MCF 10A (cell line): ENCODE data around the gene KIRREL3. TPM values are rescaled to one million over a fixed set of nuclear protein-coding genes. Genes with fewer than 3 reads are reported as not detected.

Experiments used
- BruUV-seq: library from RNA; stranded (reverse); fragments of 400-500 nt; replicated peaks from 2 replicates; lab custom pipeline; 2021; lab: Mats Ljungman, UMichigan
- CTCF ChIA-PET: fragments of 300-600 bp; sonication (Branson Sonifier 250); formaldehyde crosslinking; extraction: SDS; loops from one replicate; lab custom pipeline; 2021; ENCODE audit warnings: antibody characterized with exemption, inconsistent platforms; lab: Yijun Ruan, JAX
- POLR2A ChIA-PET: fragments of 300-600, 350-650 bp; sonication (Branson Sonifier 250); formaldehyde crosslinking; extraction: SDS; loops from one replicate; lab custom pipeline; 2020; ENCODE audit warnings: antibody characterized with exemption, inconsistent platforms; lab: Yijun Ruan, JAX
- DNase-seq: peaks from one replicate; pipeline ENCODE4 v3.0.0-alpha.2; 2018; ENCODE audit not compliant: unreplicated experiment
- H3K27ac Mint-ChIP-seq: one replicate; pipeline ENCODE4 v1.8.0; 2022; ENCODE audit warnings: mild to moderate bottlenecking, low read depth, mixed read lengths; ENCODE audit not compliant: unreplicated experiment
- H3K27me3 Mint-ChIP-seq: one replicate; pipeline ENCODE4 v1.8.0; 2022; ENCODE audit warnings: mixed read lengths; ENCODE audit not compliant: insufficient read depth, unreplicated experiment
- H3K36me3 Mint-ChIP-seq: one replicate; pipeline ENCODE4 v1.8.0; 2022; ENCODE audit warnings: mild to moderate bottlenecking, moderate library complexity, mixed read lengths; ENCODE audit not compliant: insufficient read depth, unreplicated experiment
- H3K4me1 Mint-ChIP-seq: one replicate; pipeline ENCODE4 v1.8.0; 2022; ENCODE audit warnings: mixed read lengths; ENCODE audit not compliant: insufficient read depth, unreplicated experiment
- H3K4me3 Mint-ChIP-seq: one replicate; pipeline ENCODE4 v1.8.0; 2022; ENCODE audit warnings: mild to moderate bottlenecking, moderate library complexity, mixed read lengths; ENCODE audit not compliant: unreplicated experiment
- H3K9me3 Mint-ChIP-seq: one replicate; pipeline ENCODE4 v1.8.0; 2022; ENCODE audit warnings: mixed read lengths; ENCODE audit not compliant: unreplicated experiment
- intact Hi-C: fragments of 100-400 bp; cut with micrococcal nuclease; formaldehyde crosslinking; loops from 2 replicates; pipeline ENCODE4 v1.14.1; 2022
- total RNA-seq: library from RNA; stranded (reverse); gene quantifications from 2 replicates; pipeline ENCODE4 v1.2.3, GENCODE V29; 2022
- TF ChIP-seq, protein P1 (sequence below): fragments of 200-600 bp; IDR thresholded peaks from one replicate; pipeline ENCODE4 v1.8.0; 2022; ENCODE audit warnings: antibody characterized with exemption, mild to moderate bottlenecking; ENCODE audit not compliant: unreplicated experiment

Gene KIRREL3
- total RNA-seq, 1 experiment from 2014 or later = not detected

DNA sequence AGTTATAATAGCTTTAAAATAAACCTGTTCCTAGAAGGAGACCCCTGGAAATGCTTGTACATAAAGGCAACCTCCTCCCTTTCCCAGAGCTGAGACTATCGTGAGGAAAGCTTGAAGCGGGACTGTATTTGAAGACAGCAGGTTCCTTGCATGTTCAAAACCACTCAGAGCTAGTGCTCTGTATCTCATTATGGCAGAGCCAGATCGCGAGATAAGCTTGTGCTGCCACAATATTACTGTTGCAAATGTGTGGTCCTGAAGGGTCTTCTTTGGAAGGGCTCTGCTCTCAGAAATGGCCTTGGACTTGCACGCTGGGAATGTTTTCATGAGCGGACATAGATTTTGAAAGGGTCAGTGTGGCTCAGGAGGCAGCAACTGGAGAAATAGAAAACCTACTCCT is 168.2 kb downstream of the KIRREL3 start:
- no TSS peak for BruUV-seq
- no peaks in the 10 kb centered on the region for H3K27me3 Mint-ChIP-seq
- H3K36me3 Mint-ChIP-seq = no peaks in the 10 kb centered on the region

DNA sequence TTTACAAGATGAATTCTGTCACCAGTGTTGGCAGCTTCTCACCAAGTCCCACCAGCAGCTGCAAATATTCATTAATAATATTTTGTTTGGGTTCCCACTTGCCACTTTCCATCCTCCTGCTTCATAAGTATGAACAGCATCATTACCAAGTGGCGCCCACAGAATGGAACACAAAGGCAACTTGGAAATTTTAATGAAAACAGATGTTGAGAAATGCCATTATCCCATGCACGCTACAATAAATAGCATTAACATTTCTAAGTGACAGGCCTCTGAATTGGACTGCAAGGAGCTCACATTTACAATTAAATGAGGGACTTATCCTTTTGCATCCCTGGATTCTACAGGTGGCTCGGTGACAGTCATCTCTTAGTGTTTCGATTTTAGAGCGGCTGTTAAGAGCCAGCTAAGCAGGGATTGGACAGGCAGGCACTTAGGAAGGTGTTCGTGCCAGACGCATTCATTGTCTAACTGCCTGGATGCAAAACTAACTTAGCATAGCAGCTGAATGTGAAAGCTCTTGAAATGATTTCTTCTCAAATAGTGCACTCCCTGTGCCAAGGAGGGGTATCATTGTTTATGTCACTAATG is 170.3 kb downstream of the KIRREL3 start:
- intact Hi-C loops = no loop called here
- no peaks in the 10 kb centered on the region for H3K36me3 Mint-ChIP-seq
- DNase-seq = no peak
- CTCF ChIA-PET = interaction anchor here (0.6 kb wide), 1 partner anchor 223 kb away, joined by 3 read pairs; no protein-coding TSS in a partner anchor
- TF ChIP-seq, protein P1, sequence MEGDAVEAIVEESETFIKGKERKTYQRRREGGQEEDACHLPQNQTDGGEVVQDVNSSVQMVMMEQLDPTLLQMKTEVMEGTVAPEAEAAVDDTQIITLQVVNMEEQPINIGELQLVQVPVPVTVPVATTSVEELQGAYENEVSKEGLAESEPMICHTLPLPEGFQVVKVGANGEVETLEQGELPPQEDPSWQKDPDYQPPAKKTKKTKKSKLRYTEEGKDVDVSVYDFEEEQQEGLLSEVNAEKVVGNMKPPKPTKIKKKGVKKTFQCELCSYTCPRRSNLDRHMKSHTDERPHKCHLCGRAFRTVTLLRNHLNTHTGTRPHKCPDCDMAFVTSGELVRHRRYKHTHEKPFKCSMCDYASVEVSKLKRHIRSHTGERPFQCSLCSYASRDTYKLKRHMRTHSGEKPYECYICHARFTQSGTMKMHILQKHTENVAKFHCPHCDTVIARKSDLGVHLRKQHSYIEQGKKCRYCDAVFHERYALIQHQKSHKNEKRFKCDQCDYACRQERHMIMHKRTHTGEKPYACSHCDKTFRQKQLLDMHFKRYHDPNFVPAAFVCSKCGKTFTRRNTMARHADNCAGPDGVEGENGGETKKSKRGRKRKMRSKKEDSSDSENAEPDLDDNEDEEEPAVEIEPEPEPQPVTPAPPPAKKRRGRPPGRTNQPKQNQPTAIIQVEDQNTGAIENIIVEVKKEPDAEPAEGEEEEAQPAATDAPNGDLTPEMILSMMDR = no peak
- no peak overlapping the region for H3K27ac Mint-ChIP-seq
- no peak overlapping the region for H3K4me3 Mint-ChIP-seq
- H3K4me1 Mint-ChIP-seq = no peaks in the 10 kb centered on the region
- H3K27me3 Mint-ChIP-seq = no peaks in the 10 kb centered on the region
- BruUV-seq = no TSS peak
- peaks cover 26% of the 10 kb centered on the region for H3K9me3 Mint-ChIP-seq
- POLR2A ChIA-PET = no interaction called here

More for the DNA sequence above, 168.2 kb downstream of the KIRREL3 start:
- intact Hi-C loops = no loop called here
- Mint-ChIP-seq H3K4me3 (no peak overlapping the region), H3K27ac (no peak overlapping the region), H3K4me1 (no peaks in the 10 kb centered on the region), H3K9me3 (peaks cover 31% of the 10 kb centered on the region)
- ChIA-PET POLR2A (no interaction called here), CTCF (interaction anchor here (0.6 to 1.5 kb wide), 2 partner anchors 158 to 359 kb away, joined by 3 to 4 read pairs; no protein-coding TSS in a partner anchor)
- no peak for DNase-seq
- TF ChIP-seq, protein P1 = no peak

DNA sequence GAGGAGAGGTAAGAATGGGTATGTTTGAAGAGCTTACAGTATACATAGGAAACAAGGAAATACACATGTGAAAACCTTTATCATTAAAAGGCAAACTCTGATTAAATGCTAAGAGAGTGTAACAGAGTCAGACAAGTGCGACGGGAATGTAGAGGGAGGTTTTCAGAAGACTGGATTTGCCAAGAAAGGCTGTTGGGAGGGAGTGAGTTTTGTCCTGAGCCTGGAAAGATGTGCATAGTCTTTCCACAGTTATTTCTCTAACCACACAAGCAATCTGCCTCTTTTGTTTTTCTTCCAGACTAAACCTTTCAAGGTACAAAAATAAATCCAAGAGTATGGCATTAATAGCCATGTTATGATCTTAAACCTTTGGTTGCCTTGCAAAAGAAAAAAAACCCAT is 170.9 kb downstream of the KIRREL3 start:
- CTCF ChIA-PET = interaction anchor here (0.6 kb wide), 1 partner anchor 223 kb away, joined by 3 read pairs; no protein-coding TSS in a partner anchor
- TF ChIP-seq, protein P1 = no peak
- H3K27me3 Mint-ChIP-seq = no peaks in the 10 kb centered on the region
- peaks cover 23% of the 10 kb centered on the region for H3K9me3 Mint-ChIP-seq
- no TSS peak for BruUV-seq
- no peaks in the 10 kb centered on the region for H3K36me3 Mint-ChIP-seq
- intact Hi-C loops = no loop called here
- no peak overlapping the region for H3K4me3 Mint-ChIP-seq
- H3K27ac Mint-ChIP-seq = no peak overlapping the region
- POLR2A ChIA-PET = no interaction called here
- no peak for DNase-seq
- no peaks in the 10 kb centered on the region for H3K4me1 Mint-ChIP-seq

DNA sequence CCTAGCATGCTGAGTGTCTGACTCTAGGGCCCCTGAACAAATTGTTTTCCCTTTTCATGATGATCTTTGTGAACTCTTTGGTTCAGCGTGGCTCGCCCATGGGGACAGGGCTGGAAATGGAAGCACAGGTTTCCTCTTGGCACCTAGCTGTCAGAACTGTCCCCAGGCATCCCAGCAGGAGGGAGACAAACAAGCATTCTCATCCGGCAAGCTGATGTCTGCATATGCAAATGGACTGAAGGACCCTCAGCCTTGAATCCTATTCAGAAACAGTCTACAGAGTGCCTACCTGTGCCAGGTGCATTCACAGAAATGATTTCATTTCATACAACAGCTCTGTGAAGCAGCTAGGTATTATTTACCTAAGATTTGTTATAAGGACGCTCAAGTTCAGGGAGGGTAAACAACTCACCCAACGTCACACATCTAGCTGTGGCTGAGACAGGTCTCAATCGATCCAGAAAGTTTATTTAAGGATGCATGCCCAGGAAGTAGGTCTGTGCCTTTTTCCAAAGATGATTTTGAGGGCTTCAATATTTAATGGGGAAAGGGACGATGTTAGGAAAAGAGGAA is 176.4 kb downstream of the KIRREL3 start:
- no peak for DNase-seq
- BruUV-seq = no TSS peak
- Mint-ChIP-seq H3K9me3 (peaks cover 8% of the 10 kb centered on the region), H3K27me3 (no peaks in the 10 kb centered on the region), H3K4me3 (no peak overlapping the region), H3K4me1 (no peaks in the 10 kb centered on the region), H3K36me3 (no peaks in the 10 kb centered on the region), H3K27ac (no peak overlapping the region)
- ChIA-PET CTCF (interaction anchor here (0.6 to 0.9 kb wide), 2 partner anchors 60 to 315 kb away, joined by 3 read pairs; no protein-coding TSS in a partner anchor), POLR2A (no interaction called here)
- TF ChIP-seq, protein P1 = no peak
- intact Hi-C loops = no loop called here
